HepG2 (cell line): Measurements from ENCODE around the gene HAUS1. TPM values are rescaled to one million over a fixed set of nuclear protein-coding genes. Genes with fewer than 3 reads are reported as not detected.
"Not testable (repeated sequence)": the region's sequence is repeated elsewhere in the genome, so short reads cannot be mapped to it uniquely, and the experiment has no call there.

Source experiments
- ATAC-seq: fragments of 200-7000 bp; cut with Tn5 transposase; 3 replicates; pipeline ENCODE4 v1.9.1; 2020; ENCODE audit warnings: mild to moderate bottlenecking, moderate library complexity
- BruUV-seq: library from RNA; stranded (reverse); fragments of 400-500 nt; replicated peaks from 2 replicates; lab custom pipeline; 2021; lab: Mats Ljungman, UMichigan
- CTCF ChIA-PET: fragments of 300-600 bp; formaldehyde crosslinking; extraction: SDS; loops from one replicate; lab custom pipeline; 2021; ENCODE audit warnings: low total read pairs, inconsistent platforms, low intra/inter-chr PET ratio; lab: Yijun Ruan, JAX
- POLR2A ChIA-PET: fragments of 350-600 bp; sonication (Branson Sonifier 250); formaldehyde crosslinking; loops from one replicate; lab custom pipeline; 2020; ENCODE audit warnings: antibody characterized with exemption, inconsistent platforms; lab: Yijun Ruan, JAX
- DNase-seq: peaks from one replicate; pipeline ENCODE4 v3.0.0-alpha.2; 2015; ENCODE audit warnings: low spot score
- FAIRE-seq: peaks from 3 replicates; lab custom pipeline; 2011; peaks lifted over from hg19 to GRCh38; lab: Jason Lieb, UNC
- H2AFZ ChIP-seq: one replicate; pipeline ENCODE4 v1.6.1; 2011; ENCODE audit warnings: low read length, inconsistent platforms
- H3K27ac ChIP-seq: fragments of 300-600 bp; 3 replicates; pipeline ENCODE4 v1.8.0; 2011; ENCODE audit warnings: mixed run types, mild to moderate bottlenecking, mixed read lengths, low read length, inconsistent platforms; ENCODE audit not compliant: insufficient read depth; ENCODE audit errors: extremely low read length
- H3K27me3 ChIP-seq, 2 experiments: fragments of 200-600 bp in 1 of 2; 2 replicates in 1 of 2; 3 replicates in 1 of 2; pipeline versions ENCODE4 v1.6.0 to v1.8.0; 2011; ENCODE audit warnings: low read length in 2 of 2, mild to moderate bottlenecking in 2 of 2, moderate library complexity in 2 of 2, inconsistent platforms in 1 of 2; ENCODE audit not compliant: insufficient read depth in 2 of 2, control insufficient read depth in 1 of 2
- H3K36me3 ChIP-seq, 2 experiments: fragments of 200-600 bp in 1 of 2; replicated peaks in 1 of 2; 2 replicates in 1 of 2; 3 replicates in 1 of 2; pipeline versions ENCODE4 v1.5.1 to v1.8.0; 2011; ENCODE audit warnings: low read length in 2 of 2, inconsistent platforms in 1 of 2; ENCODE audit not compliant: insufficient read depth in 2 of 2, control insufficient read depth in 1 of 2
- H3K4me1 ChIP-seq: 2 replicates; pipeline ENCODE4 v1.5.1; 2012; ENCODE audit warnings: low read length, inconsistent platforms; ENCODE audit not compliant: insufficient read depth
- H3K4me2 ChIP-seq: 2 replicates; pipeline ENCODE4 v1.6.0; 2011; ENCODE audit warnings: low read depth, low read length, inconsistent platforms
- H3K4me3 ChIP-seq, 3 experiments: fragments of 200-600 bp in 1 of 3; sonication (generic), shearing (Covaris generic) in 1 of 3; replicated peaks in 1 of 3; 2 replicates each; pipeline ENCODE4 v1.5.1; 2011 to 2016; ENCODE audit warnings: low read length in 3 of 3, inconsistent platforms in 2 of 3, low read depth in 2 of 3, mild to moderate bottlenecking in 2 of 3, control low read depth in 1 of 3, mixed read lengths in 1 of 3; ENCODE audit not compliant: insufficient read depth in 1 of 3
- H3K79me2 ChIP-seq: one replicate; pipeline ENCODE4 v1.6.1; 2011; ENCODE audit warnings: low read length, inconsistent platforms; ENCODE audit not compliant: insufficient read depth
- H3K9ac ChIP-seq: 2 replicates; pipeline ENCODE4 v1.6.0; 2011; ENCODE audit warnings: mild to moderate bottlenecking, low read depth, low read length, inconsistent platforms; ENCODE audit not compliant: insufficient read depth
- H3K9me3 ChIP-seq: 2 replicates; pipeline ENCODE4 v1.5.1; 2012; ENCODE audit warnings: mild to moderate bottlenecking, low read length
- H4K20me1 ChIP-seq: 2 replicates; pipeline ENCODE4 v1.6.0; 2011; ENCODE audit warnings: inconsistent platforms, mild to moderate bottlenecking, low read length, moderate library complexity; ENCODE audit not compliant: insufficient read depth
- DBP ChIP-seq: sonication (generic); formaldehyde crosslinking; IDR thresholded peaks from 2 replicates; pipeline ENCODE4 v1.4.0; 2020; ENCODE audit warnings: missing genetic modification reagents; ENCODE audit errors: not compliant biosample characterization
- LRRFIP1 ChIP-seq: sonication (generic); formaldehyde crosslinking; conservative IDR thresholded peaks from 2 replicates; pipeline ENCODE4 v1.4.0; 2020; ENCODE audit warnings: missing genetic modification reagents
- ZNF333 ChIP-seq: sonication (generic); formaldehyde crosslinking; IDR thresholded peaks from 2 replicates; pipeline ENCODE4 v1.4.0; 2020; ENCODE audit warnings: mild to moderate bottlenecking, missing genetic modification reagents, borderline replicate concordance
- WGBS: methylation state at CpG from one replicate; pipeline ENCODE4 v1.1.6; 2017; ENCODE audit warnings: low lambda C conversion rate; 5-methylcytosine and 5-hydroxymethylcytosine counted together
- in situ Hi-C: cut with HindIII; loops from 2 replicates; pipeline ENCODE4 v1.10.0; 2017; ENCODE audit warnings: low pct_unique_long_range_greater_than_20kb; ENCODE audit not compliant: extremely low pct_ligation_motif_present
- intact Hi-C: fragments of 100-400 bp; cut with micrococcal nuclease; formaldehyde crosslinking; loops from one replicate; pipeline ENCODE4 v1.10.0; 2022; ENCODE audit not compliant: unreplicated experiment
- polyA plus RNA-seq, 8 experiments: library from polyadenylated mRNA; depleted of rRNA in 3 of 8; stranded (reverse) in 7 of 8; unstranded in 1 of 8; fragments of >200 nt; fragmentation: Illumina TruSeq in 4 of 8; extraction: Trizol in 4 of 8; gene quantifications; 2 replicates each; pipeline versions ENCODE4 v1.2.1 to v1.2.3, GENCODE V29; 2011 to 2016; ENCODE audit warnings: low read depth in 4 of 8, missing spikeins in 1 of 8, mixed read lengths in 1 of 8; ENCODE audit not compliant: insufficient read depth in 1 of 8
- total RNA-seq, 5 experiments: library from RNA; depleted of rRNA; stranded (reverse); fragments of >200 nt; fragmentation: Illumina TruSeq; extraction: Trizol; gene quantifications; 2 replicates each; pipeline ENCODE4 v1.2.3, GENCODE V29; 2016; ENCODE audit warnings: low read depth in 1 of 5

Gene HAUS1
- total and polyA plus RNA-seq, 2 of the 13 experiments (the other 11 are each of a cell fraction or from before 2014, with no cell fraction given), result 20.6 to 59.2 TPM

- TF ChIP-seq LRRFIP1 (no peak), DBP (no peak), ZNF333 (CRISPR knock-in tag) (no peak)
- TF ChIP-seq, all 625 proteins: peak for 0
Observed at GRCh38 chr18:46113751-46114150, 9.6 kb downstream of the HAUS1 start (continued).

GRCh38 chr18:46126625-46127024 is 22.4 kb downstream of the HAUS1 start:
- H3K4me3 ChIP-seq, H3K9ac ChIP-seq, H3K4me1 ChIP-seq, DNase-seq, H2AFZ ChIP-seq, ATAC-seq, H3K79me2 ChIP-seq, BruUV-seq, H3K27ac ChIP-seq, POLR2A ChIA-PET, H4K20me1 ChIP-seq, H3K4me2 ChIP-seq, H3K27me3 ChIP-seq, FAIRE-seq, CTCF ChIA-PET, H3K9me3 ChIP-seq, intact Hi-C loops: not testable (repeated sequence)
- H3K36me3 ChIP-seq, result peaks cover 3 to 29% of the 10 kb centered on the region in 2 experiments; a peak in 4 of 5 replicates
- in situ Hi-C loops, result loop anchor here (25.0 kb wide), 1 partner anchor 361 kb away; no protein-coding TSS in a partner anchor
- 73% methylated on average over 4 of the region's 4 CpGs for WGBS
